ENCODE measurements around the gene OR51B2.

OR51B2 gene

GRCh38 chr11:5283882-5284281, 40.2 kb downstream of the OR51B2 start:
- H3K36me3 ChIP-seq = no peaks in the 10 kb centered on the region
- no peak overlapping the region for H3K4me3 ChIP-seq (ENCODE audit: low read depth, low read length)
- no peak overlapping the region for H3K27ac ChIP-seq
- no peak for TF ChIP-seq CTCF (IDR thresholded peaks at IDR 0.05; ENCODE audit: low read depth, low read length)
- DNase-seq = no peak
- no peaks in the 10 kb centered on the region for H3K9me3 ChIP-seq (ENCODE audit: severe bottlenecking)
- peaks cover 39% of the 10 kb centered on the region for H3K27me3 ChIP-seq (ENCODE audit: insufficient read depth, low read depth, severe bottlenecking)

GRCh38 chr11:5283086-5283485, 41.0 kb downstream of the OR51B2 start:
- H3K4me3 ChIP-seq (ENCODE audit: low read depth, low read length) = no peak overlapping the region
- DNase-seq = no peak
- no peak for TF ChIP-seq CTCF (IDR thresholded peaks at IDR 0.05; ENCODE audit: low read depth, low read length)
- H3K36me3 ChIP-seq = no peaks in the 10 kb centered on the region
- H3K27ac ChIP-seq = no peak overlapping the region
- H3K9me3 ChIP-seq (ENCODE audit: severe bottlenecking) = no peaks in the 10 kb centered on the region
- H3K27me3 ChIP-seq (ENCODE audit: insufficient read depth, low read depth, severe bottlenecking) = peaks cover 40% of the 10 kb centered on the region

- peaks cover 44% of the 10 kb centered on the region for H3K27me3 ChIP-seq (ENCODE audit: insufficient read depth, low read depth, severe bottlenecking)
- H3K9me3 ChIP-seq (ENCODE audit: severe bottlenecking) = no peaks in the 10 kb centered on the region
- H3K36me3 ChIP-seq = no peaks in the 10 kb centered on the region
- no peak for TF ChIP-seq CTCF (IDR thresholded peaks at IDR 0.05; ENCODE audit: low read depth, low read length)
- no peak overlapping the region for H3K4me3 ChIP-seq (ENCODE audit: low read depth, low read length)
- DNase-seq = no peak
- H3K27ac ChIP-seq = no peak overlapping the region
These were observed 41.5 kb downstream of the OR51B2 start for GRCh38 chr11:5282628-5283027.

GRCh38 chr11:5281596-5281995, 42.5 kb downstream of the OR51B2 start:
- no peak for DNase-seq
- Histone ChIP-seq H3K27me3 (ENCODE audit: insufficient read depth, low read depth, severe bottlenecking) (peaks cover 36% of the 10 kb centered on the region), H3K36me3 (no peaks in the 10 kb centered on the region), H3K9me3 (ENCODE audit: severe bottlenecking) (no peaks in the 10 kb centered on the region), H3K27ac (no peak overlapping the region), H3K4me3 (ENCODE audit: low read depth, low read length) (no peak overlapping the region)
- TF ChIP-seq CTCF (IDR thresholded peaks at IDR 0.05; ENCODE audit: low read depth, low read length) = no peak

GRCh38 chr11:5280582-5281102, 43.5 kb downstream of the OR51B2 start:
- DNase-seq = no peak
- TF ChIP-seq CTCF (IDR thresholded peaks at IDR 0.05; ENCODE audit: low read depth, low read length) = no peak
- Histone ChIP-seq H3K9me3 (ENCODE audit: severe bottlenecking) (no peaks in the 10 kb centered on the region), H3K4me3 (ENCODE audit: low read depth, low read length) (no peak overlapping the region), H3K36me3 (no peaks in the 10 kb centered on the region), H3K27me3 (ENCODE audit: insufficient read depth, low read depth, severe bottlenecking) (peaks cover 36% of the 10 kb centered on the region), H3K27ac (no peak overlapping the region)

GRCh38 chr11:5279471-5280090, 44.5 kb downstream of the OR51B2 start:
- no peaks in the 10 kb centered on the region for H3K36me3 ChIP-seq
- no peaks in the 10 kb centered on the region for H3K9me3 ChIP-seq (ENCODE audit: severe bottlenecking)

More at GRCh38 chr11:5279471-5280090, 44.5 kb downstream of the OR51B2 start:
- no peak overlapping the region for H3K4me3 ChIP-seq (ENCODE audit: low read depth, low read length)
- TF ChIP-seq CTCF (IDR thresholded peaks at IDR 0.05; ENCODE audit: low read depth, low read length) = no peak
- no peak overlapping the region for H3K27ac ChIP-seq
- H3K27me3 ChIP-seq (ENCODE audit: insufficient read depth, low read depth, severe bottlenecking) = peaks cover 43% of the 10 kb centered on the region
- no peak for DNase-seq

Data from WERI-Rb-1 (cell line).